HK-2 (cell line): ENCODE data around the gene NUP214.
"Not testable (repeated sequence)": the region's sequence is repeated elsewhere in the genome, so short reads cannot be mapped to it uniquely, and the experiment has no call there.

Experiments used
- DNase-seq: peaks from one replicate; pipeline ENCODE4 v3.0.0-alpha.2; 2018; ENCODE audit not compliant: unreplicated experiment

NUP214 gene

DNA sequence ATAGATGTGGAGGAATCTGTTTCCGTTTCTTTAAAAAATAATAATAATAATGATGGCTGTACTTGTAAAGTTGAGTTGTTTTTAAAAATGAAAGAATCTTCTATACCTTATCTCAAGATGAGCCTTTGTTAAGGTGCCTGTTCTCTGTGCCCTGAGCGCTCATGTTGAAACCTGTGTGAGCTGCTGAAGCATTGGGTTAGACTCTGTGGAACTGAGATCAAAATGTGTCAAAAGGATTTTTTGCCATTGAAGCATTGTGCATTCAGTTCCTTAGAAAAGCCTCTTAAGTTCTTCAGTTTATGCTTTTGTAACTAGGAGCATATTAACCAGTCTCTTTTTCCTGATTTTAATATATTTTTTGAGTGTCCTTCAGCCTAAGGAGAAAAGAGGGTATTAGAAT lies 67.7 kb downstream of the NUP214 start:
- no peak for DNase-seq

DNA sequence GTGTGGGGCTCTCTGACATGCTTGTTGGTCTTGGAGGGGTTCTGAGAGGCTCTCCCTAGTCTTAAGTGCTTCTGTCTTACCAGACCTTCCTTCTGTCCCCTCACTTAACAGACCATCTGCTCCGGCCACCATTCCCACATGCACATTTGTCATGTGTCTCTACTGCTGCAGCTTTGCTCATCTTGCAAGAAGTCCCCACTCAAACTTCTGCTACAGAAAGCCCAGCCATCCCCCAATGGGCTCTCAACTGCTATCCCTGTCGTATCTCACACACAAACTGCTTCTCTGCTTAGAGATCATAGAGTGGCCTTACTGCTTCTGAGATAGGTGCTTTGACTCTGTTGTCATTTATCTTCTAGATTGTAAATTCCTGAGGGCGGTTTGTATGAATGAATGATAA lies 69.4 kb downstream of the NUP214 start:
- DNase-seq, result no peak

DNA sequence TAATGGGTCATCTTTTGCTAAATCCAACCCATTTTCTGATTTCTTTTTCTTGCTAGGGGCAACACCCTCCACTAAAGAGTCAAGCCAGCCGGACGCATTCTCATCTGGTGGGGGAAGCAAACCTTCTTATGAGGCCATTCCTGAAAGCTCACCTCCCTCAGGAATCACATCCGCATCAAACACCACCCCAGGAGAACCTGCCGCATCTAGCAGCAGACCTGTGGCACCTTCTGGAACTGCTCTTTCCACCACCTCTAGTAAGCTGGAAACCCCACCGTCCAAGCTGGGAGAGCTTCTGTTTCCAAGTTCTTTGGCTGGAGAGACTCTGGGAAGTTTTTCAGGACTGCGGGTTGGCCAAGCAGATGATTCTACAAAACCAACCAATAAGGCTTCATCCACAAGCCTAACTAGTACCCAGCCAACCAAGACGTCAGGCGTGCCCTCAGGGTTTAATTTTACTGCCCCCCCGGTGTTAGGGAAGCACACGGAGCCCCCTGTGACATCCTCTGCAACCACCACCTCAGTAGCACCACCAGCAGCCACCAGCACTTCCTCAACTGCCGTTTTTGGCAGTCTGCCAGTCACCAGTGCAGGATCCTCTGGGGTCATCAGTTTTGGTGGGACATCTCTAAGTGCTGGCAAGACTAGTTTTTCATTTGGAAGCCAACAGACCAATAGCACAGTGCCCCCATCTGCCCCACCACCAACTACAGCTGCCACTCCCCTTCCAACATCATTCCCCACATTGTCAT lies 72.0 kb downstream of the NUP214 start:
- no peak for DNase-seq

DNA sequence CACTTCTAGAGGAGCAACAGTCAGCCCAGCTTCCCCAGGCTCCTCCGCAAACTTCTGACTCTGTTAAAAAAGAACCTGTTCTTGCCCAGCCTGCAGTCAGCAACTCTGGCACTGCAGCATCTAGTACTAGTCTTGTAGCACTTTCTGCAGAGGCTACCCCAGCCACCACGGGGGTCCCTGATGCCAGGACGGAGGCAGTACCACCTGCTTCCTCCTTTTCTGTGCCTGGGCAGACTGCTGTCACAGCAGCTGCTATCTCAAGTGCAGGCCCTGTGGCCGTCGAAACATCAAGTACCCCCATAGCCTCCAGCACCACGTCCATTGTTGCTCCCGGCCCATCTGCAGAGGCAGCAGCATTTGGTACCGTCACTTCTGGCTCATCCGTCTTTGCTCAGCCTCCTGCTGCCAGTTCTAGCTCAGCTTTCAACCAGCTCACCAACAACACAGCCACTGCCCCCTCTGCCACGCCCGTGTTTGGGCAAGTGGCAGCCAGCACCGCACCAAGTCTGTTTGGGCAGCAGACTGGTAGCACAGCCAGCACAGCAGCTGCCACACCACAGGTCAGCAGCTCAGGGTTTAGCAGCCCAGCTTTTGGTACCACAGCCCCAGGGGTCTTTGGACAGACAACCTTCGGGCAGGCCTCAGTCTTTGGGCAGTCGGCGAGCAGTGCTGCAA lies 72.8 kb downstream of the NUP214 start:
- DNase-seq, result no peak

DNA sequence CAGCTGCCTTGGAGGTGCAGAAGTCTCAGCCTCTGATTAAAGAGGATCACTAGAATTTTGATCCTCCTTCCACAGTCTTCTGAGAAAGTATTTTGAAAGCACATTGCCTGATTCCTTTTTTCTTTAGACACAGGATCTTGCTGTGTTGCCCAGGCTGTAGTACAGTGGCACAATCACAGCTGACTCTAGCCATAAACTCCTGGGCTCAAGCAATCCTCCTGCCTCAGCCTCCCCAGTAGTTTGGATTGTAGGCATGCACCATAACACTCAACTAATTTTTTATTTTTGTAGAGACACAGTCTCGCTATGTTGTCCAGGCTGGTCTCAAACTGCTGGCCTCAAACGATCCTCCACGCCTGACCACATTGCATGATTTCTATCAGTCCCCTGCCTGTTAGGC lies 76.5 kb downstream of the NUP214 start:
- DNase-seq, result no peak

DNA sequence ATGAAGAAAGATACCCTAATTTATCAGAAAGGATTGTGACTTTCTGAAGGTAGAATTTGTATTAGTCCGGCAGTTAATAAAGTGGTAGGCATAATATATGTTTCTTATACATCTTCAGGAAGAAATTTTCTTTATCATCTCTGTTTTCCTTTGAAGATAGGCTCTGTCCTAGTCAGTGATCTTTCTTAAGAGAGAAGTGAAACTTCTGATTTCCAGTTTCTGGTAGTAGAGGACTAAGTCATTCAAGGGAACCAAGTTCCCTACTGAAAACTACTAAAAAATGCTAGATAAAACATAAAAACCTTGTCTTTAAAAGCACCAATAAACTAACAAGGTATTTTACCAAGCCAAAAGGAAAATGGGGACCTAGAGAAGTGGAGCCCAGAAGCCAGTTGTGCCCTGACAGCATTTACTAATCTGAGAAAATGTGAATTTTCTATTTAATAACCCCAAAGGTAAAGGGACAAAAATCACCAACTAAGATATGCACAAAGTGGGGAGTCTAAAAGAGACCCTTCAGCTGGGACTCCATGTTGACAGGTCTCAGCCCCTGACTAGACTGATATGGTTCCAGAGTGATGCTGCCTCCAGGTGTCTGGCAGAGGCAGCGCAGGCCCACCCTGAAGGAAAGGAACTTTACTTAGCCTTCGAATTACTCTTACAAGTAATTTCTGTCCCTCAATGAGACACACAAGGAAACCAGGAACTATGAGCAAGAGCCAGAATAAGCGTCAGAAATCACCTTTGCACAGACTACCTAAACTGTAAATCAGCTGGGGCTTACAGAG lies 78.2 kb downstream of the NUP214 start:
- no peak for DNase-seq

DNA sequence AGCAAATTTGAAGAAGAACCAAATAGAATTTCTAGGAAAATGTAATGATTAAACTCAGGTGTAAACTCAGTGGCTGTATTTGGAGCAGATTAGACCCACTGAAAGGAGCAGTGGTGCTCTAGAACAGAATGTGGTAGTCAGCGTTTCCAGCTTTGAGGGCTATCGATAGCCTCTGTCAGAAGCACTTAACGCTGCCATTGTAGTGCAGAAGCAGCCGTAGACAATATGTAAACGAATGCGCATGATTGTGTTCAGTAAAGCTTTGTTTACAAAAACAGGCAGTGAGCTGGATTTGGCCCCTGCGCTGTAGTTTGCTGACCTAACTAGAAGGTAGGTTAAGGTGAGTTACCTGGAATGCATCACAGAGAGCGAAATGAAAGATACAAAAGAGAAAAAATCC lies 78.9 kb downstream of the NUP214 start:
- no peak for DNase-seq

DNA sequence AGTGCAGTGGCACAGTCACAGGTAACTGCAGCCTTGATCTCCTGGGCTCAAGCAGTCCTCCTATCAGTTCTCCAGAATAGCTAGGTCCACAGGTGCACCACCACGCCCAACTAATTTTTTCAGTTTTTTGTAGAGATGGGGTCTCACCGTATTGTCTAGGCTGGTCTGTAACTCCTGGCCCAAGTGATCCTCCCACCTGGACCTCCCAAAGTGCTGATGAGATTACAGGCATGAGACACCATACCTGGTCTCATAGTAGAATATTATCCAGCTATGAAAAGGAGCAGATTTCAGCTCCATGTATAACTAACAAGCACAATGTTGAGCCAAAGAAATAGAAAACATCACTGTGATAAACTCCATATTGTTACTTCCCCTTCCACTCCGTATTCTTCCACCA lies 81.1 kb downstream of the NUP214 start:
- DNase-seq, result no peak

DNA sequence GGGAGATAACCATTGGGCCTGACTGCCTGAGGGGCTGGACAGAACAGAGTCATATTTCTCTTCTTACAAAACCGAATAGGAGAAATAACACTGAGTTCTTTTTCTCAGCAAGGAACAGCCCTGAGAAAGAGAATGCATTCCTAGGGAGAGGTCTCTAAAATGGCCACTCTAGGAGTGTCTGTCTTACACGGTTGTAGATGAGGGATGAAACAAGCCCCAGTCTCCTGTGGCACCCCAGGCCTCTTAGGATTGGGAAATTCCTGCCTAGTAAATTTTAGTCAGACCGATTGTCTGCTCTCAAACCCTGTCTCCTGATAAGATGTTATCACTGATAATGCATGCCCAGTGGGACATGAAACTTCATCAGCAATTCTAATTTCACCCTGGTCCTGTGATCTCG lies 86.5 kb downstream of the NUP214 start:
- not testable (repeated sequence) for DNase-seq

DNA sequence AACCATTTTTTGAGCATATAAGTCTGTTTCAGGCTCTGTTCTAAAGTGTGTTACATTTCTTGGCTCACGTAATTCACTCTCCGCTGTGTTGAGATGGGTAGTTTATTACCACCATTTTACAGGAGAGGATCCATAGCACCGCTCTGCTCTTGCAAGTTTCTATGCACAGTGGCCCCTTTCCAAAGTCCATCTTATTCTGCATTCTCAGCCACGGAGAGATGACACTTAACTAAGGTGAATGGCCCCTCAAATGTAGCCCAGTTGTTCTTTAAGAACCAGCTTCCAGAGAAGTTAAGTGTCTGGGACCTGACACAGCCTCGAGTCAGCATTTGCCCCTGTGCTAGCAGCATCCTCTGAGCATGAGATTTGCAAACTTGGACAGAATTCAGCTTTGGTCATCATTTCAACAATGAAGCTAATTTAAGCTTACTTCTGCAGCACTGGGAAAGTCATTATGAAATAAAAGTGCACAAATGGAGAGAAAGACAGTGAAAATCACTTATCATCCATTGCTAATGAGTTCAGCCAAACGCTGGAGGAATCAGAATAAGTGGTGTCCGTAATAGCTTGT lies 89.0 kb downstream of the NUP214 start:
- DNase-seq, result no peak

DNA sequence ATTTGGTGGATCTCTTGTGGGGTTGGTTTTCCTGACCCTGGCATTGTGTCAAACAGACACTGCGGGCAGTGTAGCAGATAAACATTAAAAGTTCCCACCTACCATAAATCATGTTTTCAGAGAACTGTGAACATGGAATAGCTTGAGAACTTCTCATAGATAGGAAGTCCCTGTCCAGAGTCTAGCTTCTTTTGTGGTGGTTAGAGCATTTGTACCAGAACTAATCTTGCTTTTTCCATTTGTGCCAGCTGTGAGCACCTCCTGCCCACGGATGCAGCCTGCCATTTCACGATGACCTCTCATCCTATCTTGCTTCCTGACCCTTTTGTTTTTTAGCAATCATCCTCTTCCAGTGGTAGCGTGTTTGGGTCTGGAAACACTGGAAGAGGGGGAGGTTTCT lies 89.5 kb downstream of the NUP214 start:
- no peak for DNase-seq

DNA sequence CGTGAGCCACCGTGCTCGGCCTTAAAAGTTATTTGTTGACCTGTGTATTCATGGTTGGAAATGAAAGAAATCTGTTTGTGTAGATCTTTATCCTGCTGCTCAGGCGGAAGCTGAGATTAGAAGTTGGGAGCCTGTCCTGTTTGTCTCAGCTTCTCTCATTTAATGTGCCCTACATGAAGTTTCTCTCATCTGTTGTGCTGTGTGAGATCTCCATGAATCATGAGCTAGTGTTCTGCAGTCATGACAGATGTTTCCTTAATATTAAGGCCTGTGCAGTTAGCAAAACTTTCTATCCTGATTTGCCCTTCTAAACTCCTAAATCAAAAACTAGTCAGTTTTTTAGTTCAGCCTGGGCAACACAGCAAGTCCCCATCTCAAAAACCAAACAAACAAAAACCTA lies 91.4 kb downstream of the NUP214 start:
- DNase-seq, result no peak

DNA sequence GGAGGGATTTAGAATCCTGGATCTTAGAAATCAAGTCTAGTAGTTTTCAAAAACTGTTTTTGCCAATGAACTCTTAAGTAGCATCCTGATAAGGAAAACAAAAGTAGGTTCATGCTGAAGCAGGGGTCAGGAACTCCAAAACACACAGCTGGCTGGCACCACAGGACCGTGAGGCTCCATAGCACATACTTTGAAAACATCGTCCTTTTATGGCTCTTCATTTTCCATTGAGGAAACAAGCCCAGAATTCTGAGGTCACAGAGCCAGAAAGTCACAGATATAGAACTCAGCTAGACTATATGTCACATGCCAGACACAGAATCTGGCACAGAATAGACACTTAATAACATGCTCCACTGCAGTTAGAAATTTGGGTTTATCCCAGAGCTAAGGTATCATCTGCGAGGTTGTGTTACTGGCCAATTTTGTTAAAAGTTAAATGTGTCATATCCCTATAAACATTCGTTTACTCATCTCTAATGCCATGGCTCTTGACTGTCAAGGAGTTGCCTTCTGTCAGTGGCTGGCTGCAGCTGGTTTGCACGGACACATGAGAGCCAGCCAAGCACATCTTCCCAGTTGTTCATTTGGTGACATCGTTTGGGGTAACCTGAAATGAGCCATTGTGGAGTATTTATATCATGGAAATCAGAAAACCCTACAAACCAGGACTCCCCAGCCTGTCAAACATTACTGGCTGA lies 92.1 kb downstream of the NUP214 start:
- DNase-seq, result no peak

DNA sequence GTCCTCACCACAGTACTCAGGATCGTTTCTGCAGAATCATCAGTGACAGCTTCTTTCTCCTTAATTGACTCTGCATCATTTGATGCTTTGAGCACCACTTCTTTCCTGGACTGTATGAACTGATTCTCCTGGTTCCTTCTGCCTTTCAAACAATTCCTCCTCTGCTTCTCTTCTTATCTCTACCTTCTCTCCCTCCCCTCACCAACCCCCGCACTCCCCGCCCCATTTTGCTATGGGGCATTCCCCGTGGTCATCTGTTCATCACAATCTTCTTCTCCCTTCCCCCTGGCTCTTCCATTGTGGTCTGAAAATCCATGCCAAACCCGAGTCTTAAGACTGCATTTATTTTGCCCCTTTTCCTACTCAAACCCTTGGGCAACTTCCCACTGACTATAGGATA lies 93.0 kb downstream of the NUP214 start:
- no peak for DNase-seq

DNA sequence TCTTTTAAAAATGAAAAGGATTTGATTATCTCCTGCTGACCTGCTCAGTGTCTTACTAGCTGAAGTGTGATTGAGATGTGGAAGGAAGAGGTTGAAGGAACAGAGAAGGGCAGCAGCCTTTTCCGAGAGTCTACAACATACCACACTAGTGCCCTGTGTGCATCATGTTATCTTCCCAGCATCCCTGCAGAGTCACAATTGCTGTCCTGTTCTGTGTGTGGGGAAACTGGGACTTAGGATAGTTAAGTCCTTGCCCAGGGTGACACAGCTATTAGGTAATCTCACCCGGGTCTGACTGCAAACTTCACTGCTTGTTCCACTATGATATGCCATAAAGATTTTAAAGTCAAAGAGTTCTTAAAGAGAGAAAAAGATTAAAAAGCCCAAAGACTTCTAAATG lies 95.1 kb downstream of the NUP214 start:
- DNase-seq, result no peak

DNA sequence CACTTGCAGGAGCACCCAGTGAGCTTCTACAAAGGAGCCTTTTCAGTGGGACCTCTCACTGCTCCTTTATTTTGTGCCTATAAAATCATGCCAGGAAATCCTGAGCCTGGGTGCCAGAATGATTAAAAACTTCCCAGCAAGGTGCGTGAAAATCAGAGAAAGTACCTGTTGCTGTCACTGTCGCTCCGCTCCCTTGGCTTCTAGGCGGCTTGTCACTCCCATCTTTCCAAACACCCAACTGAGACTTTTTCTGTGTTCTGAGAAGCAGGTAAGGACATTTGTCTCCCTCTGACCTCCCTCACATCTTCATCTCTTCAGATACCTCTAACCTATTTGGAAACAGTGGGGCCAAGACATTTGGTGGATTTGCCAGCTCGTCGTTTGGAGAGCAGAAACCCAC lies 97.1 kb downstream of the NUP214 start:
- DNase-seq, result no peak

DNA sequence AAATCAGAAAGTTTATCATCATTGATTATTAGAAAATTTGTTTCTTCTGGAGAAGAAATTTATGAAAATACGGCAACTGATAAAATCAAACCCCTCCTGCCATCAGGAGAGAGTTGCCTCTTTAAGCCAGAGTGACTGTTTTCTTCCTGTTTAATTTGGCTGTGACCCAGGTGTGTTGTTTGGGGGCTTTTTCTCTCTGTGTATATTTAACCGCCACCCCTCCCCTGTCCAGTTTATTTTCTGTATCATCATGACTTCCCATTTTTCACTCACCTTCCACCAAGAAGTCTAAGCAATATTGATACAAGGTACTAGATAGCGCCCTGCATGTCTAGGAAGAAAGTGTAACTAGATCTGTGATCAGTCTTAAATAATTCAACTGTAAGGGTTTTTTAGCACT lies 100.8 kb downstream of the NUP214 start:
- no peak for DNase-seq

DNA sequence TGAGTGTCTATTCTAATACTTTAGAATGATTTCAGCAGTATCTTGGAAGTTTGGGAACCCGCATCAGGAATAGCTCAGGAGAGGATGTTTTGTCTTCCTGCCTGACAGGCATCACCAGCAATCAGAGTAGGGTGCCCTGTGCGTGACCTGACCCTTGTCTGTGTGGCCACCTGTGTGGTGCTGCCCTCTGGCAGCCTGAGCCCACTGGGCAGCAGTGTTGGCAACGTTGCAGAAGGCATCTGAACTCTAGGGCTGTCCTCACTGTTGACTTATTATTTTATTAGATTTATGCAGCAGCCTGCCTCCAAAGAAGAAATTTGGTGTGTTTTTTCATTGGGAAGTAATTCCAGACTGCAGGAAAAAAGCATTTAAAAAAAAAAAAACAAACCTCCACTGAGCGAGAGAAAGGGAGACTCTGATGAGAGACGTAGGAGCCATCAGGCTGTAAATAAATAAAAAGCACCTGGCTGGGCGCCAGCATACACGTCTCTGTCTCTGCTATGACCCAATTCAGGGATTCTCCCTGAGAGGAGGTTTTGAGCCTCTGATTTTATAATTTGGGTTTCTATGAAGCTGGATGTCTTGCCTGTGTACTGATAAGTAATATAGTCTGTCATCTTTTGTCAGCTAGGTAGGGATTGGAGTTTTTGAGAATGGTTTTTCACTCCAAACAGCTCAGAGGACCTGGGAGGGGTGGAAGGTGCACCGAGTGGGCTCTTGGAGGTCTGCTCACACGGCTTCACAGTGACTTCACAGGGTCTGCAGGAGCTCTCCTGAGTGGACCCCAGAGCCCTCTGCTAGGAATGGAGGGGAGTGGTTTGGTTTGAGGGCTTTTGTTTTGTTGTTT lies 101.9 kb downstream of the NUP214 start:
- no peak for DNase-seq

DNA sequence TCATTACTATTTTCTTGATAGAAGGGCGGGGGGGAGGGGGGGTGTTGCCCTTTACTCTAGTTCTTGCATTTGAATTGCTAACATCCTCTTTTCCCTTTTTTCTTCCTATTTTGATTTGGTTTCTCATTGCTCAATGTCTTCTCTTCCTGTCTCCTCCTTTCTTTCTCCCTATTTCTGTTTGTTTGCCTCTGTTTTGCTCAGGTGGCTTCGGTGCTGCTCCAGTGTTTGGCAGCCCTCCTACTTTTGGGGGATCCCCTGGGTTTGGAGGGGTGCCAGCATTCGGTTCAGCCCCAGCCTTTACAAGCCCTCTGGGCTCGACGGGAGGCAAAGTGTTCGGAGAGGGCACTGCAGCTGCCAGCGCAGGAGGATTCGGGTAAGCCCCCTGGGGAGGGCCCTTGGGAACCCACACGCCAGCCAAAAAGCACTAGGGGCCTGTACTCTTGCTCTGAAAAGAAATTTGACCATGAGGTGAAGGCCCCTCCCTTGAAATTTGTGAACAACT lies 102.6 kb downstream of the NUP214 start:
- no peak for DNase-seq

DNA sequence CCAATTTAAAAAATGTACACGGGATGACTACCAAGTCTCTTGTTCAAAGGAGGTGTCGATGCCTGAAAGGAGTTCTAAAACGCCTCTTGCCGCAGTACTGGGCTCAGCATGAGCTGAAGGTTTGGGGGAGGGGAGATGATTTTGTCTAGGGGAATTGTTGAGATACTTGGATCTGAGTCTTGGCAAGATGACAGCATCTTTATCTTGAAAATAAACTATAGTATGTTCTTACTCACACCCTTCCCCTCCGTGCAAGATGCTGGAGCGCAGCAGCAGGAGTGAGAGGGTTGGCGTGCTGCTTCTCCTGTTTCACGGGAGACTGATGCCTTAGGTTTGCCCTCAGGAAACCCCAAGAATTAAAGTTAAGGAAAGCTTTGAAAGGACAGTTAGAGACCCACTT lies 103.6 kb downstream of the NUP214 start:
- no peak for DNase-seq

DNA sequence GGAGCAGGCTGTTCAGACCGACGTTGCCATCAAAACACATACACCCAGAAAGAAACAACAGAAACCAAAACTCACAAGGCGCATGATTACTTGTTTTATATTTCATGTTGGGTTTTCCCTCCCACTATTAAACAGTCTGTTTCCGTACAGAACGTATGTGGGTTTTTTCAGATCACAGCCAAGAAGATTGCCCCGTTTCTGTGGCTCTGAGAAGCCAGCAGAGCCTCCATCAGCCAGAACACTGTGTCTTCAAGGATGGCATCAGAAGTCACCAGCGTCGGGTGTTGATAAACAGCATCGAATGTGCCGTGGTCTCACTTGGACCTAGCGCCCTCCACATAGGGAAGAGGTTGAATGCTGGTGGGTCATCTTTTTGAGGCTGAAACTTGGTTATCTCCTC lies 108.2 kb downstream of the NUP214 start:
- no peak for DNase-seq
